Activated B cell treated with CpG ODN at 0.5 μM for 24 hours (primary cell): ENCODE measurements around the gene SLC8A1. TPM values are rescaled to one million over a fixed set of nuclear protein-coding genes. Genes with fewer than 3 reads are reported as not detected.

Experiments used
- ATAC-seq: fragments of 200-7000 bp; cut with Tn5 transposase; one replicate; pipeline ENCODE4 v1.10.0; 2021; ENCODE audit warnings: low read depth, mild to moderate bottlenecking, moderate library complexity
- CTCF ChIA-PET: fragments of 350-600 bp; sonication (Branson Sonifier 250); formaldehyde crosslinking; loops from one replicate; lab custom pipeline; 2021; ENCODE audit warnings: antibody characterized with exemption; lab: Charles Lee
- POLR2A ChIA-PET: fragments of 350-600 bp; sonication (Branson Sonifier 250); formaldehyde crosslinking; loops from one replicate; lab custom pipeline; 2021; ENCODE audit warnings: antibody characterized with exemption; lab: Charles Lee
- DNase-seq: peaks from one replicate; pipeline ENCODE4 v3.0.0; 2022
- H3K27ac Mint-ChIP-seq: one replicate; pipeline ENCODE4 v1.8.0; 2020; ENCODE audit warnings: mixed read lengths
- H3K27me3 Mint-ChIP-seq: one replicate; pipeline ENCODE4 v1.8.0; 2021; ENCODE audit warnings: mixed read lengths
- H3K36me3 Mint-ChIP-seq: one replicate; pipeline ENCODE4 v1.8.0; 2021; ENCODE audit warnings: low read depth, mixed read lengths
- H3K4me1 Mint-ChIP-seq: one replicate; pipeline ENCODE4 v1.8.0; 2021; ENCODE audit warnings: mixed read lengths
- H3K4me3 Mint-ChIP-seq: one replicate; pipeline ENCODE4 v1.8.0; 2020; ENCODE audit warnings: mild to moderate bottlenecking, mixed read lengths
- H3K9me3 Mint-ChIP-seq: one replicate; pipeline ENCODE4 v1.8.0; 2020; ENCODE audit warnings: mixed read lengths
- intact Hi-C: fragments of 100-400 bp; cut with micrococcal nuclease; formaldehyde crosslinking; loops from one replicate; pipeline ENCODE4 v1.15.1; 2024
- total RNA-seq: library from RNA; stranded (reverse); gene quantifications from 2 replicates; pipeline ENCODE4 v1.2.3, GENCODE V29; 2022
- TF ChIP-seq, protein P1 (sequence below): fragments of 200-600 bp; IDR thresholded peaks from one replicate; pipeline ENCODE4 v1.8.0; 2022; ENCODE audit warnings: antibody characterized with exemption, mild to moderate bottlenecking

The SLC8A1 gene
- total RNA-seq, 1 donor from 2014 or later, result 0.04 TPM

DNA sequence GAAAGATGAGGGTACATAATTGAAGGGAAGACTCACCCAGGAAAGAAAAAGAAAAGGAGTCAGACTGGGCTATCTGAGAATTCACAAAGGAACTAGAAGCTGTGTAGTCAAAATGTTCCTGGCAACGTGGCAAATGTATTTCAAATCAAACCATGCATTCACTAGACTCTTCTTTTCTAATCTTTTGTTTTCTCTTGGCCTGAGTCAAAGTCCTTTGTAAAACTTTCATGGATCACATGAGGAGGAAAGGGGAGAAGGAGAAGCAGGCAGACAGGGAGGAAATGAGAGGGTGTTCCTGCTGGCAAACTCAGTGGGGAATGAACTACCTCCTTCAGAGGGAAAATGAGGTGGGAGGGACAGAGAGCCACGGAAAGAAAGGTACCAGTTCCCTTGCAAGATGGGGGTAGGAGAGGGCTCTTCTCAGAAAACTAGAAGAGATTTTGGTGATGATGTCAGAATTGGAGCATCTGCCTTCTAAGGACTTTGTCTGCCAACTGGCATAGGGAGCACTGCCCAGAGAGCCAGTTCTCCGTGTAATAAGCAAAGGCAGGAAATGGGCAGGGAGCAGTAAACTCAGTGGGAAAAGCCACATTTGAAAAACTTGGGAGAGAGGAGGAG is 51.4 kb downstream of the SLC8A1 start:
- no peak overlapping the region for H3K4me3 Mint-ChIP-seq
- no peaks in the 10 kb centered on the region for H3K4me1 Mint-ChIP-seq
- H3K9me3 Mint-ChIP-seq, result no peaks in the 10 kb centered on the region
- POLR2A ChIA-PET, result no interaction called here
- no peak for ATAC-seq
- TF ChIP-seq, protein P1, sequence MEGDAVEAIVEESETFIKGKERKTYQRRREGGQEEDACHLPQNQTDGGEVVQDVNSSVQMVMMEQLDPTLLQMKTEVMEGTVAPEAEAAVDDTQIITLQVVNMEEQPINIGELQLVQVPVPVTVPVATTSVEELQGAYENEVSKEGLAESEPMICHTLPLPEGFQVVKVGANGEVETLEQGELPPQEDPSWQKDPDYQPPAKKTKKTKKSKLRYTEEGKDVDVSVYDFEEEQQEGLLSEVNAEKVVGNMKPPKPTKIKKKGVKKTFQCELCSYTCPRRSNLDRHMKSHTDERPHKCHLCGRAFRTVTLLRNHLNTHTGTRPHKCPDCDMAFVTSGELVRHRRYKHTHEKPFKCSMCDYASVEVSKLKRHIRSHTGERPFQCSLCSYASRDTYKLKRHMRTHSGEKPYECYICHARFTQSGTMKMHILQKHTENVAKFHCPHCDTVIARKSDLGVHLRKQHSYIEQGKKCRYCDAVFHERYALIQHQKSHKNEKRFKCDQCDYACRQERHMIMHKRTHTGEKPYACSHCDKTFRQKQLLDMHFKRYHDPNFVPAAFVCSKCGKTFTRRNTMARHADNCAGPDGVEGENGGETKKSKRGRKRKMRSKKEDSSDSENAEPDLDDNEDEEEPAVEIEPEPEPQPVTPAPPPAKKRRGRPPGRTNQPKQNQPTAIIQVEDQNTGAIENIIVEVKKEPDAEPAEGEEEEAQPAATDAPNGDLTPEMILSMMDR, result no peak
- H3K36me3 Mint-ChIP-seq, result no peaks in the 10 kb centered on the region
- H3K27me3 Mint-ChIP-seq, result no peaks in the 10 kb centered on the region
- no peak for DNase-seq
- no peak overlapping the region for H3K27ac Mint-ChIP-seq
- CTCF ChIA-PET, result no interaction called here
- intact Hi-C loops, result no loop called here

GRCh38 chr2:40397765-40398164 is 54.1 kb downstream of the SLC8A1 start:
- Mint-ChIP-seq H3K27ac (no peak overlapping the region), H3K4me3 (no peak overlapping the region), H3K27me3 (no peaks in the 10 kb centered on the region), H3K36me3 (no peaks in the 10 kb centered on the region), H3K9me3 (no peaks in the 10 kb centered on the region), H3K4me1 (no peaks in the 10 kb centered on the region)
- ATAC-seq, result no peak
- POLR2A ChIA-PET, result no interaction called here
- intact Hi-C loops, result no loop called here
- CTCF ChIA-PET, result no interaction called here
- DNase-seq, result no peak
- TF ChIP-seq, protein P1, result no peak

GRCh38 chr2:40396124-40396523 is 55.8 kb downstream of the SLC8A1 start:
- H3K36me3 Mint-ChIP-seq, result no peaks in the 10 kb centered on the region
- H3K9me3 Mint-ChIP-seq, result no peaks in the 10 kb centered on the region
- H3K4me3 Mint-ChIP-seq, result no peak overlapping the region
- H3K4me1 Mint-ChIP-seq, result no peaks in the 10 kb centered on the region
- intact Hi-C loops, result no loop called here
- ChIA-PET POLR2A (no interaction called here), CTCF (no interaction called here)
- TF ChIP-seq, protein P1, result no peak
- DNase-seq (no peak), ATAC-seq (no peak)
- H3K27me3 Mint-ChIP-seq, result no peaks in the 10 kb centered on the region
- no peak overlapping the region for H3K27ac Mint-ChIP-seq

DNA sequence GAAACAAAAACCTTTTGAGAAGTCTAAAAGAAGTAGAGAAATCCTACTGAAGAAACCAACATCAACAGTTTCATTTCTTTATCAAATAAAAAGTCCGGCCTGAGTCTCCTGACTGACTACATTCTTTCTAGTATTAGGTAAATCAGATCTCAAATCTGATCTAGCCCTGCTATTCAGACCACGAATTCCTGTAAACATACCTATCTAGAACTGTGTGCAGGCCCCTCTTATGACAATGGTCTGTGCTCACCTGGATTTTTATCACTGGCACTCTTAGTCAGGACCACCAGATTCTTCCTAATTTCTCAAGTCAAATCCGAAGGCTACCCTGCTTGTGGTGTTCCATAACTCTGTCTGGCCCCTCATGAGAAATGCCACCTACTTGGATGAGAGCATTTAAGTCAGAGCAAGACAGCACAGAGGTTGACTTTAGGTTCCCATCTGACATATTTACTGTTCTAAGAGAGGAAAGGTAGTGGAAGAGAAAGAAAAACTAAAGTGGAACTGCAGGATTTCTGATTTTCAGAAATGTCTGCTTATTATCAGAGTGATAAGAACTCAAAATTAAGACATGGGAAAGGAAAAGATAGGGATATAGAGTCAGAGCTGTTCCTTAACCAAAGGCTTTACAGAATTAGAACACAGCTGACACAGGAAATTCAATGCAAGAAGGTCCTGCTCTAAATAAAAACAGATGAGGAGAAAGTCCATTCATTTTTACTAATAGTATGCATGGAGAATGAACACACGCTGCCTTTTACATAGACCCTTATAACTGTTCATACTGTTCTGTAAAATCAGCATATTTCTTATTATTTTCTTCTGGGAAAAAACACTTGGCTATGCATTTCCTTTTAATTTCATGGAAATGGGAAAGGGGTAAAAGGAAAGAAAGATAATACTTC is 56.5 kb downstream of the SLC8A1 start:
- H3K36me3 Mint-ChIP-seq, result no peaks in the 10 kb centered on the region
- POLR2A ChIA-PET, result no interaction called here
- H3K4me3 Mint-ChIP-seq, result no peak overlapping the region
- DNase-seq, result no peak
- intact Hi-C loops, result no loop called here
- TF ChIP-seq, protein P1, result no peak
- ATAC-seq, result no peak
- no peaks in the 10 kb centered on the region for H3K9me3 Mint-ChIP-seq
- CTCF ChIA-PET, result no interaction called here
- no peak overlapping the region for H3K27ac Mint-ChIP-seq
- H3K4me1 Mint-ChIP-seq, result no peaks in the 10 kb centered on the region
- no peaks in the 10 kb centered on the region for H3K27me3 Mint-ChIP-seq

DNA sequence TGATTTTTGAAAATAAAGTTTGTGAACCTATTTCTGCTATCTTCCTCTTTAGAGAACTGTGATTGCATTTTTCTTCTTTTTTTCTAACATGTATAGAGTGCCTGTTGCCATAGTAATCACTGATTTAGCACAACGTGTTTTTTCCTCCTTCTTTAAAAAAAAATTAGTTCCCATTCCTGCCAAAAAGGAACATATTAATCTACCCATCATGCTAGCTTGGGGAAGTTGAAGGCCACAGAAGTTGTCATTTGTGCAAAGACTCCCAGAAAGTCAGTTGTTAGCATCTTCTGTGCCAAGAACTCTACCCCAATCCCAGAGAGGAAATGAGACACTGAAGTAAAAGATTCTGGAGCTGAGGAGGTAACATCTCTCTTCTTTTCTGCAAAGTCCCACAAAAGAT is 57.3 kb downstream of the SLC8A1 start:
- Mint-ChIP-seq H3K9me3 (no peaks in the 10 kb centered on the region), H3K27ac (no peak overlapping the region), H3K4me3 (no peak overlapping the region), H3K4me1 (no peaks in the 10 kb centered on the region), H3K27me3 (no peaks in the 10 kb centered on the region), H3K36me3 (no peaks in the 10 kb centered on the region)
- ChIA-PET POLR2A (no interaction called here), CTCF (no interaction called here)
- no peak for ATAC-seq
- intact Hi-C loops, result no loop called here
- no peak for DNase-seq
- TF ChIP-seq, protein P1, result no peak
